Measurements from ENCODE around the gene TWIST2.

The TWIST2 gene

GRCh38 chr2:238919307-238919706, 71.4 kb downstream of the TWIST2 start:
- H3K27ac ChIP-seq (ENCODE audit: insufficient read depth, low read depth, low read length, poor library complexity, severe bottlenecking), result no peak overlapping the region
- H3K4me3 ChIP-seq (ENCODE audit: insufficient read depth, low read depth, low read length), result no peak overlapping the region
- WGBS, 2 experiments, result 88% methylated on average over 11 of the region's 11 CpGs
- H3K27me3 ChIP-seq (ENCODE audit: control insufficient read depth, insufficient read depth, low read length, poor library complexity, severe bottlenecking), result no peaks in the 10 kb centered on the region
- no peaks in the 10 kb centered on the region for H3K36me3 ChIP-seq (ENCODE audit: control insufficient read depth, insufficient read depth, low read length)
- H3K9me3 ChIP-seq (ENCODE audit: control insufficient read depth, low read length), result no peaks in the 10 kb centered on the region
- peaks cover 6% of the 10 kb centered on the region for H3K4me1 ChIP-seq (ENCODE audit: control insufficient read depth, insufficient read depth, low read length)

- 89 to 93% methylated on average over 3 of the region's 3 CpGs for WGBS, 2 experiments
- Histone ChIP-seq H3K27ac (ENCODE audit: insufficient read depth, low read depth, low read length, poor library complexity, severe bottlenecking) (no peak overlapping the region), H3K36me3 (ENCODE audit: control insufficient read depth, insufficient read depth, low read length) (no peaks in the 10 kb centered on the region), H3K9me3 (ENCODE audit: control insufficient read depth, low read length) (no peaks in the 10 kb centered on the region), H3K27me3 (ENCODE audit: control insufficient read depth, insufficient read depth, low read length, poor library complexity, severe bottlenecking) (no peaks in the 10 kb centered on the region), H3K4me3 (ENCODE audit: insufficient read depth, low read depth, low read length) (no peak overlapping the region), H3K4me1 (ENCODE audit: control insufficient read depth, insufficient read depth, low read length) (peaks cover 6% of the 10 kb centered on the region)
Measured at GRCh38 chr2:238920053-238920452, 72.2 kb downstream of the TWIST2 start.

GRCh38 chr2:238920601-238921001, 72.7 kb downstream of the TWIST2 start:
- Histone ChIP-seq H3K27ac (ENCODE audit: insufficient read depth, low read depth, low read length, poor library complexity, severe bottlenecking) (no peak overlapping the region), H3K4me1 (ENCODE audit: control insufficient read depth, insufficient read depth, low read length) (peaks cover 6% of the 10 kb centered on the region), H3K36me3 (ENCODE audit: control insufficient read depth, insufficient read depth, low read length) (no peaks in the 10 kb centered on the region), H3K4me3 (ENCODE audit: insufficient read depth, low read depth, low read length) (no peak overlapping the region), H3K27me3 (ENCODE audit: control insufficient read depth, insufficient read depth, low read length, poor library complexity, severe bottlenecking) (no peaks in the 10 kb centered on the region), H3K9me3 (ENCODE audit: control insufficient read depth, low read length) (no peaks in the 10 kb centered on the region)
- WGBS, 2 experiments, result 92 to 95% methylated on average over 4 of the region's 4 CpGs

GRCh38 chr2:238921259-238921658, 73.4 kb downstream of the TWIST2 start:
- Histone ChIP-seq H3K4me1 (ENCODE audit: control insufficient read depth, insufficient read depth, low read length) (peaks cover 6% of the 10 kb centered on the region), H3K4me3 (ENCODE audit: insufficient read depth, low read depth, low read length) (no peak overlapping the region), H3K36me3 (ENCODE audit: control insufficient read depth, insufficient read depth, low read length) (no peaks in the 10 kb centered on the region), H3K9me3 (ENCODE audit: control insufficient read depth, low read length) (no peaks in the 10 kb centered on the region), H3K27me3 (ENCODE audit: control insufficient read depth, insufficient read depth, low read length, poor library complexity, severe bottlenecking) (no peaks in the 10 kb centered on the region), H3K27ac (ENCODE audit: insufficient read depth, low read depth, low read length, poor library complexity, severe bottlenecking) (no peak overlapping the region)
- 93 to 95% methylated on average over 8 of the region's 8 CpGs for WGBS, 2 experiments

- Histone ChIP-seq H3K27ac (ENCODE audit: insufficient read depth, low read depth, low read length, poor library complexity, severe bottlenecking) (no peak overlapping the region), H3K27me3 (ENCODE audit: control insufficient read depth, insufficient read depth, low read length, poor library complexity, severe bottlenecking) (no peaks in the 10 kb centered on the region), H3K9me3 (ENCODE audit: control insufficient read depth, low read length) (no peaks in the 10 kb centered on the region), H3K36me3 (ENCODE audit: control insufficient read depth, insufficient read depth, low read length) (no peaks in the 10 kb centered on the region), H3K4me1 (ENCODE audit: control insufficient read depth, insufficient read depth, low read length) (peaks cover 6% of the 10 kb centered on the region), H3K4me3 (ENCODE audit: insufficient read depth, low read depth, low read length) (no peak overlapping the region)
- WGBS, 2 experiments, result 90 to 93% methylated on average over 15 of the region's 15 CpGs
Measured at GRCh38 chr2:238921681-238922319, 73.9 kb downstream of the TWIST2 start.

GRCh38 chr2:238922435-238922834, 74.5 kb downstream of the TWIST2 start:
- Histone ChIP-seq H3K36me3 (ENCODE audit: control insufficient read depth, insufficient read depth, low read length) (no peaks in the 10 kb centered on the region), H3K9me3 (ENCODE audit: control insufficient read depth, low read length) (no peaks in the 10 kb centered on the region), H3K27me3 (ENCODE audit: control insufficient read depth, insufficient read depth, low read length, poor library complexity, severe bottlenecking) (no peaks in the 10 kb centered on the region), H3K27ac (ENCODE audit: insufficient read depth, low read depth, low read length, poor library complexity, severe bottlenecking) (no peak overlapping the region), H3K4me3 (ENCODE audit: insufficient read depth, low read depth, low read length) (no peak overlapping the region), H3K4me1 (ENCODE audit: control insufficient read depth, insufficient read depth, low read length) (peaks cover 6% of the 10 kb centered on the region)
- 84 to 86% methylated on average over 9 of the region's 9 CpGs for WGBS, 2 experiments

GRCh38 chr2:238924032-238924431, 76.1 kb downstream of the TWIST2 start:
- H3K4me1 ChIP-seq (ENCODE audit: control insufficient read depth, insufficient read depth, low read length), result peaks cover 6% of the 10 kb centered on the region
- 91 to 92% methylated on average over 14 of the region's 14 CpGs for WGBS, 2 experiments
- H3K9me3 ChIP-seq (ENCODE audit: control insufficient read depth, low read length), result no peaks in the 10 kb centered on the region
- no peak overlapping the region for H3K4me3 ChIP-seq (ENCODE audit: insufficient read depth, low read depth, low read length)
- no peaks in the 10 kb centered on the region for H3K27me3 ChIP-seq (ENCODE audit: control insufficient read depth, insufficient read depth, low read length, poor library complexity, severe bottlenecking)
- no peak overlapping the region for H3K27ac ChIP-seq (ENCODE audit: insufficient read depth, low read depth, low read length, poor library complexity, severe bottlenecking)
- H3K36me3 ChIP-seq (ENCODE audit: control insufficient read depth, insufficient read depth, low read length), result no peaks in the 10 kb centered on the region

- Histone ChIP-seq H3K36me3 (ENCODE audit: control insufficient read depth, insufficient read depth, low read length) (no peaks in the 10 kb centered on the region), H3K4me3 (ENCODE audit: insufficient read depth, low read depth, low read length) (no peak overlapping the region), H3K4me1 (ENCODE audit: control insufficient read depth, insufficient read depth, low read length) (peaks cover 6% of the 10 kb centered on the region), H3K9me3 (ENCODE audit: control insufficient read depth, low read length) (no peaks in the 10 kb centered on the region), H3K27ac (ENCODE audit: insufficient read depth, low read depth, low read length, poor library complexity, severe bottlenecking) (no peak overlapping the region), H3K27me3 (ENCODE audit: control insufficient read depth, insufficient read depth, low read length, poor library complexity, severe bottlenecking) (no peaks in the 10 kb centered on the region)
- WGBS, 2 experiments, result 92 to 93% methylated on average over 13 of the region's 13 CpGs
Measured at GRCh38 chr2:238924796-238925195, 76.9 kb downstream of the TWIST2 start.

- Histone ChIP-seq H3K4me1 (ENCODE audit: control insufficient read depth, insufficient read depth, low read length) (peaks cover 6% of the 10 kb centered on the region), H3K4me3 (ENCODE audit: insufficient read depth, low read depth, low read length) (no peak overlapping the region), H3K9me3 (ENCODE audit: control insufficient read depth, low read length) (no peaks in the 10 kb centered on the region), H3K27ac (ENCODE audit: insufficient read depth, low read depth, low read length, poor library complexity, severe bottlenecking) (no peak overlapping the region), H3K36me3 (ENCODE audit: control insufficient read depth, insufficient read depth, low read length) (no peaks in the 10 kb centered on the region), H3K27me3 (ENCODE audit: control insufficient read depth, insufficient read depth, low read length, poor library complexity, severe bottlenecking) (no peaks in the 10 kb centered on the region)
- 91 to 92% methylated on average over 13 of the region's 13 CpGs for WGBS, 2 experiments
Measured at GRCh38 chr2:238925281-238925680, 77.4 kb downstream of the TWIST2 start.

- H3K4me1 ChIP-seq (ENCODE audit: control insufficient read depth, insufficient read depth, low read length), result peaks cover 6% of the 10 kb centered on the region
- H3K27ac ChIP-seq (ENCODE audit: insufficient read depth, low read depth, low read length, poor library complexity, severe bottlenecking), result no peak overlapping the region
- no peaks in the 10 kb centered on the region for H3K27me3 ChIP-seq (ENCODE audit: control insufficient read depth, insufficient read depth, low read length, poor library complexity, severe bottlenecking)
- H3K4me3 ChIP-seq (ENCODE audit: insufficient read depth, low read depth, low read length), result no peak overlapping the region
- WGBS, 2 experiments, result 92 to 93% methylated on average over 20 of the region's 20 CpGs
- no peaks in the 10 kb centered on the region for H3K36me3 ChIP-seq (ENCODE audit: control insufficient read depth, insufficient read depth, low read length)
- H3K9me3 ChIP-seq (ENCODE audit: control insufficient read depth, low read length), result no peaks in the 10 kb centered on the region
Measured at GRCh38 chr2:238925816-238926521, 78.1 kb downstream of the TWIST2 start.

Data from ectodermal cell (in vitro differentiated cells).